Activated T-helper 17 cell treated with anti-CD3 and anti-CD28 coated beads, Interleukin-2, amount 50 U/mL, for 72 hours (primary cell): Measurements from ENCODE around the gene TMEM205. TPM values are rescaled to one million over a fixed set of nuclear protein-coding genes. Genes with fewer than 3 reads are reported as not detected.
"Not testable (repeated sequence)": the region's sequence is repeated elsewhere in the genome, so short reads cannot be mapped to it uniquely, and the experiment has no call there.

Source experiments
- ATAC-seq: fragments of 150-1000 bp; cut with Tn5 transposase; replicated peaks from 2 replicates; pipeline ENCODE4 v1.10.0; 2021; ENCODE audit warnings: mild to moderate bottlenecking, moderate library complexity
- H3K27ac Mint-ChIP-seq: one replicate; pipeline ENCODE4 v1.8.0; 2022; ENCODE audit warnings: mixed read lengths
- H3K27me3 Mint-ChIP-seq: one replicate; pipeline ENCODE4 v1.8.0; 2022; ENCODE audit warnings: mixed read lengths
- H3K36me3 Mint-ChIP-seq: one replicate; pipeline ENCODE4 v1.8.0; 2022; ENCODE audit warnings: low read depth, mild to moderate bottlenecking, mixed read lengths
- H3K4me1 Mint-ChIP-seq: one replicate; pipeline ENCODE4 v1.8.0; 2022; ENCODE audit warnings: mixed read lengths
- H3K4me3 Mint-ChIP-seq: one replicate; pipeline ENCODE4 v1.8.0; 2022; ENCODE audit warnings: mild to moderate bottlenecking, mixed read lengths
- H3K9me3 Mint-ChIP-seq: one replicate; pipeline ENCODE4 v1.8.0; 2022; ENCODE audit warnings: mixed read lengths
- total RNA-seq, 2 donors: library from RNA; stranded (reverse); gene quantifications; one replicate each; pipeline ENCODE4 v1.2.3, GENCODE V29; 2022

TMEM205 gene
- total RNA-seq, 2 donors from 2014 or later: 30.9 to 31.0 TPM

DNA sequence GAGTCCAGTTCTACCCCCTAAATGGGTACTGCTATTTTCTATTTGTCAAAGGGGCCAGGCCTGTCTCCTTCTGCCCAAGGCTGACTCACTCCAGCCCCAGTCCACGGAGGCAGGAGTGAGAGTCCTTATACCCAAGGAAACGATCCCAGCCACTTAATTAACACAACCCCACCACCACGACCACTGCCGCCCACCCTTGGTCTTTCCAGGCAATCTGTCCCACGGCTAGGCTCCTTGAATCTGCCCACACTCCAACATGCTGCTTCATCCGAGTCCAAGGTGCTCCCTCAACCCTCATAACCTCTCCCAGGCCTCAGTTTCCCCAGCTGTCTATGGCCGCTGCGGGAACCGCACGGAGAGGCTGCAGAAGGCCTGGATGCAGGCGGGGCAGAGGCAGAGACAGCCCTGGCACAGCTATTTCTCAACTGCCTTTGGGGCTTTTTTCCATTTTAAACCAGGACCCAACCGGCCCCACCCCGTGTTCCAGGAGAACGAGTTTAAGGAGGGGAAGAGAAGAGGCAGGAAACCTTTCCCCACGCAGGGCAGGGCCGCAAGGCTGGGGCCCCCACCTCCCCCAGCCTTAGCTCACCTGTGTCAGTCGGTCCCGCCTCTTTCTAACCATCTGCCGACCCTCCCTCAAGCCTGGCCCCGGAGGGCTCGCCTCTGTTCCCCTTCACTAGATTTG lies 7.4 kb downstream of the TMEM205 start:
- peak overlapping the region; percentile 55 for H3K27ac Mint-ChIP-seq
- no peaks in the 10 kb centered on the region for H3K9me3 Mint-ChIP-seq
- peaks cover 24% of the 10 kb centered on the region for H3K36me3 Mint-ChIP-seq
- peaks cover 5% of the 10 kb centered on the region for H3K4me1 Mint-ChIP-seq
- no peaks in the 10 kb centered on the region for H3K27me3 Mint-ChIP-seq
- no peak for ATAC-seq
- H3K4me3 Mint-ChIP-seq: peak overlapping the region; percentile 76

DNA sequence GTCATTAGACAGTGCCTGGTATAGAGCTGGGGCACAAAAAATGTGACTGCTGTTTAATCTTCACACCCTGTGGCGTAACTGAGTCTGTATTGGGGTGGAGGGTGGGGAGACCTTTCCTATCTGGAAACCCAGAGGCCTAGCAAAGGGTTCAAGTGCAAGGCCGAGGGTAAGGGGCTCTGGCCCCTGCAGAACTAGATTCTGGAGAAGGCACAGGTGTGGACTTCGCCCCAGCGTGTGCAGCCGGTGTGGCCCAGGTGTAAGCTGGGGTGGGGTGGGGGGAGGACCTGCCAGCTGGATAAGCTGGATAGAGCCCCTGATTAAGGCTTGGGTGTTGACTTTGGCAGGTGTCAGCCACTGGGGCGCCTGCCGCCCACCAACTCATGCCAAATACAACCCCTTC lies 7.9 kb downstream of the TMEM205 start:
- Mint-ChIP-seq H3K36me3 (peaks cover 26% of the 10 kb centered on the region), H3K9me3 (no peaks in the 10 kb centered on the region), H3K27me3 (no peaks in the 10 kb centered on the region), H3K4me3 (peak overlapping the region; percentile 11), H3K4me1 (peaks cover 5% of the 10 kb centered on the region), H3K27ac (no peak overlapping the region)
- ATAC-seq: no peak

DNA sequence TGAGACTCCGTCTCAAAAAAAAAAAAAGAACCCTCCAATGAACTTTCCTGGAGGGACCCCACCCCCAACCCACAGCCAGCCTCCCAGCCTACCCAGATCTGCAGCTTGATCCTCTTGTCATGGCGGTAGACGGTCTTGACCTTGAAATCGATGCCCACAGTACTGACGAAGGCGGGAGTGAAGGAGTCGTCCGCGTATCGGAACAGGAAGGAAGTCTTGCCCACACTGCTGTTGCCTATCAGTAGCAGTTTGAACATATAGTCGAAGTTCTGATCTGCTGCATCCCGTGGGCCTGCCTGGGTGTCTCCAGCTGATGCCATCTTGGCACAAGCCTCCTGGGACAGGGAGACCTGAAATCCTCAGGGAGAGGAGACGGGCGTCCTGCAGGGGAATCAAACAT lies 9.0 kb downstream of the TMEM205 start:
- Mint-ChIP-seq H3K27me3 (no peaks in the 10 kb centered on the region), H3K9me3 (no peaks in the 10 kb centered on the region), H3K36me3 (peaks cover 33% of the 10 kb centered on the region), H3K4me1 (peaks cover 5% of the 10 kb centered on the region), H3K4me3 (no peak overlapping the region), H3K27ac (no peak overlapping the region)
- no peak for ATAC-seq

DNA sequence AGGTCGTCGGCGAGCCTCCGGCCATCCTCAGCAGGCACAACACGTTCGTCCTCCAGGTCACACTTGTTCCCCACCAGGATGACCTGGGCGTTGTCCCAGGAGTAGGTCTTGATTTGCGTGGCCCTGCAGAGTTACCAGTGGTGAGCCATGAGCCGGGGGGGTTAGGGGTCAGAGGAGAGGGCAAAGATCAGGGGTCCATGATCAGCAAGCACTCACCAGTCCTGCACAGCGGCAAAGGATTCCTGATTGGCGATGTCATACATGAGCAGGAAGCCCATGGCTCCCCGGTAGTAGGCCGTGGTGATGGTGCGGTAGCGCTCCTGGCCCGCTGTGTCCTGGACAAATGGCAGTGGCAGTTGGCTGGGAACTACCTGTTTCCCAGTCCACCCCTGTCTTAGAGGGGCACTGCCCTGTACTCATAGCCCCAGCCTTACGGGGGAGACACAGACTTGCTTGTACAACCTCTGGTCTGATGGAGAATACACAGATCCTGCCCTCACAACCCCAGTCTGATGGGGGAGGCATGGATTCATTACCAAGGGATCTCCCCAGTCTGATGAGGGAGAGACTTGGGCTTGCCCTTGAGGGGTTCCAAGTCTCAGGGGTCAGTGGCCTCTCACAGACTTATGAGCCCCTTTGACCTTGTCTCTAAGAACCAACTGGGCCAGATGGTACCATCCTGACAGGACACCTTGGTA lies 10.5 kb downstream of the TMEM205 start:
- ATAC-seq: no peak
- H3K4me1 Mint-ChIP-seq: peaks cover 5% of the 10 kb centered on the region
- no peak overlapping the region for H3K27ac Mint-ChIP-seq

DNA sequence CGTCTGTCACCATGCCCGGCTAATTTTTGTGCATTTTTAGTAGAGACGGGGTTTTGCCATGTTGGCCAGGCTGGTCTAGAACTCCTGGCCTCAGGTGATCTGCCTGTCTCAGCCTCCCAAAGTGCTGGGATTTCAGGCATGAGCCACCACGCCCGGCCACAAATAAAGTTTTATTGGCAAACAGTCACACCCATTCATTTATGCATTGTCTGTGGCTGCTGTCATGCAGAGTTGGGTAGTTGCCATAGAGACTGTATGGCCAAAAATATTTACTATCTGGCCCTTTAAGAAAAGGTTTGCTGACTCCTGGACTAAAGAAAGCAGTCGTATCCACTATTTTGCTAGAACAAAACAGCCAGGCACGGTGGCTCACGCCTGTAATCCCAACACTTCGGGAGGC lies 12.2 kb downstream of the TMEM205 start:
- not testable (repeated sequence) for H3K27me3 Mint-ChIP-seq

More for the DNA sequence above, 10.5 kb downstream of the TMEM205 start:
- no peaks in the 10 kb centered on the region for H3K27me3 Mint-ChIP-seq
- peaks cover 37% of the 10 kb centered on the region for H3K36me3 Mint-ChIP-seq
- H3K4me3 Mint-ChIP-seq: no peak overlapping the region
- no peaks in the 10 kb centered on the region for H3K9me3 Mint-ChIP-seq

DNA sequence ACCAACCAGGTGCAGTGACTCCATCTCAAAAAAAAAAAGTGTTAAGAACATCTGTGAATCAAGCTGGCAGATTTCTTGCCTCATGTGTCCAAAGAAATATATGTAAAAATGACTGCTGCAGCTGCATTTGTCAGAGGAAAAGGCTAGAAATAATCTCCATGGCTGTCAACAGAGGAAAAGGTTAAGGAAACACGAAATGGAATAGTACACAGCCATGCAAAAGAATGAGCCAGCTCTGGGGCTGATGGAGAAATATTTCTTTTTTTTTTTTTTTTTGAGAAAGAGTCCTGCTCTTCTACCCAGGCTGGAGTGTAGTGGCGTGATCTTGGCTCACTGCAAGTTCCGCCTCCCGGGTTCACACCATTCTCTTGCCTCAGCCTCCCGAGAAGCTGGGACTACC lies 13.2 kb downstream of the TMEM205 start:
- Mint-ChIP-seq H3K4me1 (no peaks in the 10 kb centered on the region), H3K36me3 (peaks cover 37% of the 10 kb centered on the region), H3K4me3 (no peak overlapping the region), H3K9me3 (no peaks in the 10 kb centered on the region), H3K27ac (no peak overlapping the region), H3K27me3 (no peaks in the 10 kb centered on the region)
- no peak for ATAC-seq

More for the DNA sequence above, 12.2 kb downstream of the TMEM205 start:
- peaks cover 37% of the 10 kb centered on the region for H3K36me3 Mint-ChIP-seq
- not testable (repeated sequence) for H3K27ac Mint-ChIP-seq, H3K4me3 Mint-ChIP-seq, H3K9me3 Mint-ChIP-seq, ATAC-seq, H3K4me1 Mint-ChIP-seq

DNA sequence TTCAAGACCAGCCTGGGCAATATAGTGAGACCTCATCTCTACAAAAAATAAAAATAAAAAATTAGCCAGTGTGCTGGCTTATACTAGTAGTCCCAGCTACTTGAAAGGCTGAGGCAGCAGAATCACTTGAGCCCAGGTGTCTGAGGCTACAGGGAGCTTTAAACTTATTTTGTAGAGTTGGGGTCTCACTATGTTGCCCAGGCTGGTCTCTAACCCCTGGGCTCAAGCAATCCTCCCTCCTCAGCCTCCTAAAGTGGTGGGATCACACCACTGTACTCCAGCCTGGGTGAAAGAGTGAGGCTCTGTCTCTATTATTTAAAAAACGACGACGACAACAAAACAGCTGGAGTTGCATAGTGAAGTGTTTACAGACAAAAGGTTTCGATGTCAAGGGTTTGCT lies 14.6 kb downstream of the TMEM205 start:
- peaks cover 38% of the 10 kb centered on the region for H3K36me3 Mint-ChIP-seq

DNA sequence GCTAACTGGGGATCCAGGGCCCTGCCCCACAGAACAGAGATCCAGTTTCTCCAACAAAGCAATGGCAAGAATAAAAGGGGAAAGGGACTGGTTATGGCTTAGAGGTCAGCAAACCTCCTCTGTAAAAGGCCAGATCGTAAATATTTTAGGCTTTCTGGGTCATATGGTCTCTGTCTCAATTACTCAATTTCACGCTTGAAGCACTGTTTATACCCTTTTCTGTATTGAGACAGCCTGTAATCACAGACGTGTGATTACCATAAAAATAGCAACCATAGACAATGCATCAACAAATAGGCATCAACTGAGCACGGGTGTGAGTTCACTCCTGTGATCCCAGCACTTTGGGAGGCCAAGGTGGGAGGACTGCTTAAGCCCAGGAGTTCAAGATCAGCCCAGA lies 15.9 kb downstream of the TMEM205 start:
- Mint-ChIP-seq H3K36me3 (peaks cover 32% of the 10 kb centered on the region), H3K27ac (no peak overlapping the region), H3K27me3 (no peaks in the 10 kb centered on the region), H3K4me3 (no peak overlapping the region), H3K9me3 (no peaks in the 10 kb centered on the region), H3K4me1 (no peaks in the 10 kb centered on the region)
- ATAC-seq: no peak

More for the DNA sequence above, 14.6 kb downstream of the TMEM205 start:
- Mint-ChIP-seq H3K4me3 (no peak overlapping the region), H3K27ac (no peak overlapping the region), H3K27me3 (no peaks in the 10 kb centered on the region), H3K4me1 (no peaks in the 10 kb centered on the region), H3K9me3 (no peaks in the 10 kb centered on the region)
- ATAC-seq: no peak

DNA sequence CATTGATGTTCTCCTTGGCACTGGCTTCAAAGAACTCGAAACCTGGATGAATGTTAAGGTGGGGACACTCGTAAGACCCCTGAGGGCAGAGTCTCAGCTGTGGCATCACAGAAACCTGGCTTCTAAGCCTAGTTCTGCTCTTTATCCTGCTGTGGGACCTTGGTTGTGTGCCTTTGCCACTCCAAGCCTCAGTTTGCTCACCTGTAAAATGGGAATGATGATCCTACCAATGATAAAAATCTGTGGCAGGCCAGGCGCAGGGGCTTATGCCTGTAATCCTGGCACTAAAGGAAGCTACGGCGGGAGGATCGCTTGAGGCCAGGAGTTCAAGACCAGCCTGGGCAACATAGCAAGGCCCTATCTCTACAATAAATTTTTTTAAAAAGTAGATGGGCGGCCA lies 20.5 kb downstream of the TMEM205 start:
- Mint-ChIP-seq H3K9me3 (no peaks in the 10 kb centered on the region), H3K4me3 (no peak overlapping the region), H3K4me1 (no peaks in the 10 kb centered on the region), H3K27ac (no peak overlapping the region), H3K27me3 (peaks cover under 1% of the 10 kb centered on the region), H3K36me3 (peaks cover 7% of the 10 kb centered on the region)
- ATAC-seq: no peak

DNA sequence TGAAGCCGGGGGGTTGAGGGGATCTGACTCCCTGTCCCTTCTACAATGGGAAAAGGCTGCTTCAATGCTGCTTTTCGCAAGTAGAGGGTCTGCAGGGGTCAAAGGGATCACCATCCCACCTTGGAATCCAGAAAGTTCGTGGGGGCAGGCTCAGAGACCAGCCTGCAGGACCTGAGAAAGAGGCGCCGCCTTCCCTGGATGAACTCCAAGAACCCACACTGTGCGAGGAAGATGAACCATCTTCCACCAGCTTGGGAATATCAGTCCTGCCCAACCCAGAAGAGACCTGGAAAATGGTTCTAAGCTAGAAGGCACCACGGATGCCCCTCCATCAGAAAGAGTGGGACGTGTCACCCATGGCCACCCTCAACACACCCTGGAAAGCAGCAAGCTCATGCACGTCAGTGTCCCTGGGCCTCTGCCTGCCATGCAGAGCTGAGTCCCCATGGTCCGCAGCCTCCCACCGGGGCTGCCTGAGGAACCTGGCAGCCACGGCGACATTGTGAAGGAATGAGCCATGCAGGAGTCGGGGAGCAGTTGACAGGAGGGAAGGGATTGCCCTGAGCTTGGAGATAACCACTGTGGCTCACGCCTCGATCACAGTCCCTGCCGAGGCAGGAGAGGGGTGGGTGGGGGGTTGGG lies 21.2 kb downstream of the TMEM205 start:
- no peak for ATAC-seq
- Mint-ChIP-seq H3K36me3 (peaks cover 7% of the 10 kb centered on the region), H3K4me1 (no peaks in the 10 kb centered on the region), H3K9me3 (no peaks in the 10 kb centered on the region), H3K27ac (peak overlapping the region; percentile 43), H3K27me3 (peaks cover 3% of the 10 kb centered on the region), H3K4me3 (peak overlapping the region; percentile 20)

DNA sequence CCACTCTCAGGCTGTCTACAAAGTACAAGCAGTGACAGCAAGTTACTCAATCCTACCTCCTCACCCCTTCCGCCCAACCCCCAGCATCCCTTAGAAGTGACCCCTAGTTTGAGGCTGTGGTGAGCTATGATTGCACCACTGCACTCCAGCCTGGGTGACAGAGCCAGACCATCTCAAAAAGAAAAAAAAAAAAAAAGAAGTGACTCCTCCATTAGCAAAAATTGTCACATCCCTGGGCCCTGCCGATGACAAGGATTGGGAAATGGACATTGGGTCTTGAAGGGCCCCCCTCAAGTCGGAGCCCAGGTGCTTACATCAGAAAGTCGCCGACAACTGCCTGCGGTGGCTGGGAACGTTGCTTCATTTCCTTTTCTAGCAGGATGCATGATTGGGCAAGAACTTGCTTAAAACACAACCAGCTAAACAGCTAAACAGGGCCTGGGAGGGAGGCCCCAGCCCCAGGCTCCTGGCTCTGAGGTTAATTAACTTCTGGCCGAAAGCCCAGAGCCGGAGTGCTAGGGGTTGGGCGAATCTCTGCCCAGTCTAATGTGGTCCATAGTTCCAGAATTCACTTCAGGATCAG lies 21.9 kb downstream of the TMEM205 start:
- H3K9me3 Mint-ChIP-seq: no peaks in the 10 kb centered on the region
- peaks cover 7% of the 10 kb centered on the region for H3K36me3 Mint-ChIP-seq
- H3K4me1 Mint-ChIP-seq: no peaks in the 10 kb centered on the region
- H3K27ac Mint-ChIP-seq: peak overlapping the region; percentile 43
- H3K4me3 Mint-ChIP-seq: peak overlapping the region; percentile 20
- H3K27me3 Mint-ChIP-seq: peaks cover 3% of the 10 kb centered on the region
- ATAC-seq: peak; percentile 46

DNA sequence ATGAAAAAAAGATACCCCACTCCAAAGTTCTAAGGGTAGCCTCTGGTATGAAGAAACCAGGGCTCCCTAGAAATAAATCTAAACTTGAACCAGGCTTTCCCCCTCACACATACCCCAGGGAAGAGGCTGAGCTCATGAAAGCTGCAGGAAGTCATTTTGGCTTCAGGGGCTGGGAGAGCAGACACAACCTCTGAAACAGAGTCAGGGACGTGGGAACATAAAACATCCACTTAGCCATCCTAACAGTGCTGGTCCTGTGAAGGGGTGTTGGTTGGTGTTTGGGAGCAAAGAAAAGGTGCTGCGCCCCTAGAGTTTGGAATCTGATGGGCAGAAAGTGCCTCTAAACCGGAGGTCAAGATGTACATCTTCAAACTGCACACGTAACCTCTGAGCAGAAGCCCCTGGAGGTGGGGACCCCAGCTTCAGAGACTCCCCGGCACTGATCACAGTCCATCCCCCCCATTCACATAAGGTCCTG lies 22.4 kb downstream of the TMEM205 start:
- H3K4me1 Mint-ChIP-seq: no peaks in the 10 kb centered on the region
- no peak overlapping the region for H3K27ac Mint-ChIP-seq
- H3K4me3 Mint-ChIP-seq: peak overlapping the region; percentile 20
- no peaks in the 10 kb centered on the region for H3K9me3 Mint-ChIP-seq
- peaks cover 3% of the 10 kb centered on the region for H3K27me3 Mint-ChIP-seq
- no peak for ATAC-seq
- peaks cover 7% of the 10 kb centered on the region for H3K36me3 Mint-ChIP-seq

DNA sequence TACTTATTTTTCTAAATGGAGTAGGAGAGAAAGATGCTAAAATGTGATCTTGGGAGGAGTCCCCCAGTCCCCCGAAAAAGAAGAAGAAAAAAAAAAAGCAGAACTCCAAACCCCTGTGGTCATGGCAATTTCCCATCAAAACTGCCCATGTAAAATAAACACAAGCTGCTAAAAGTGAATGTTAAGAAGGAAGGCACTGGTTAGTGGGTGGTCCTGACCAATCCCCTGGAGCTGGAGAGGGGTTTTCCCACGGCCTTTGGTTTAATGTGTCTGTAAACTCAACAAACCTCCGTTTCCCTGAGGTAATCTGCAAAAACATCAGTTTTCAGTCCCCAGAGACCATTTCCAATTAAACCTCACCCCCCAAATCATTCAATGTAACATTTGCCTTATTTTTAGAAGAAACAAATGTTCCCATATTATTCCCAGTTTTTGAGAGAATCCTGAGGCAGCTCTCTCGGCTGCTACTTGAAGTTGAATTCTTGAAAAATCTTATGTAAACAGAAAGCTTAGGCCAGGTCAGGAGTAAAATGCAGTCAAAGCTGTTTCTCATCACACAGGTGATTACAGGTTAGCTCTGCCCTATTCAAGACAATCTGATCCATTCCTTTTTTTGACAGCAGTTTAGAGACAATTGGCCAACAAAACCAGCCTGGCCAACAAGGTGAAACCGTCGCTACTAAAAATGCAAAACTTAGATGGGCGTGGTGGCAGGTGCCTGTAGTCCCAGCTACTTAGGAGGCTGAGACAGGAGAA lies 23.6 kb downstream of the TMEM205 start:
- Mint-ChIP-seq H3K4me3 (no peak overlapping the region), H3K36me3 (peaks cover 7% of the 10 kb centered on the region), H3K4me1 (no peaks in the 10 kb centered on the region), H3K27ac (no peak overlapping the region), H3K27me3 (peaks cover 3% of the 10 kb centered on the region), H3K9me3 (no peaks in the 10 kb centered on the region)
- no peak for ATAC-seq
